GM19240 (cell line): ENCODE results near the gene SPRR2F.
"Not testable (repeated sequence)": the region's sequence is repeated elsewhere in the genome, so short reads cannot be mapped to it uniquely, and the experiment has no call there.

Source experiments
- DNase-seq: peaks from one replicate; pipeline ENCODE4 v3.0.0; 2011; ENCODE audit warnings: low spot score; ENCODE audit not compliant: insufficient read length

The SPRR2F gene, protein sequence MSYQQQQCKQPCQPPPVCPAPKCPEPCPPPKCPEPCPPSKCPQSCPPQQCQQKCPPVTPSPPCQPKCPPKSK

DNA sequence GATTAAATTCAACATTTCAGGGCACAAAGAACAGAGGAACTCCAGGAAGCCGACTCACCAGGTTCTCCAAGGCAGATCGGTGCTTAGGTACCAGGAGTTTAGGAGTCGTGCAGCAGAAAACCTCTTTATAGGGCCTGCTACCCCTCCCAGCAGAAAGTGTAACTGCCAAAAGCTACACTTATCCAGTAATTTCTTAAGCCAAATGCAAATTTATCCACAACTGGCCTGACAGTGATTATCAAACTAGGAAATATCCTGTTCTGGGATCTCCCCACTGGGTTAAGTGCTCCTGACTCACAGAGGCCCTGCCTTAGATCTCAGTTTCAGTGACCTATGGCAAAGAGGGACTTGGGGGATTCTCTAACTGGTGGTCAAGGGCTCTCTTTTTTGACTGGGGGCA is at the start of gene SPRR2F:
TSS of gene SPRR2F (minus strand) at position 101 of the 400 bp plus-strand sequence. CDS start 783 bp downstream, outside the sequence.
- DNase-seq: no peak

DNA sequence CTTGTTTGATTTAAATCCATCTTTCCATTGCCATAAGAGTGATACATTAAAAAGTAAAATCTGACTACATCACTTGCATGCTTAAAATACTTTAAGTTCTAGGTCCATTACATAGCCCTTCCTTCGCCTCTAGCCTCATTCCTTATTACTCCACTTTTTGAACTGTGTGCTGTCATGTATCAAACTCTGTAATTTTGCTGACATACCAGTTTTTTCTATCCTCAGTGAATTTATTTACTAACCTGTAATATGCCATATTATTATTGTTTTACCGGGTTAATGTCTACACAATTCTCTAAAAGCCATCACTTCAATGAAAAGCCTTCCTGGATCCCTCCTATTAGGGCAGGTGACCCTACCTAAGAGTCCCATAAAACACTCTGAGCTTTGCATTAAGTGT is 42.2 kb upstream of the SPRR2F start:
- no peak for DNase-seq

DNA sequence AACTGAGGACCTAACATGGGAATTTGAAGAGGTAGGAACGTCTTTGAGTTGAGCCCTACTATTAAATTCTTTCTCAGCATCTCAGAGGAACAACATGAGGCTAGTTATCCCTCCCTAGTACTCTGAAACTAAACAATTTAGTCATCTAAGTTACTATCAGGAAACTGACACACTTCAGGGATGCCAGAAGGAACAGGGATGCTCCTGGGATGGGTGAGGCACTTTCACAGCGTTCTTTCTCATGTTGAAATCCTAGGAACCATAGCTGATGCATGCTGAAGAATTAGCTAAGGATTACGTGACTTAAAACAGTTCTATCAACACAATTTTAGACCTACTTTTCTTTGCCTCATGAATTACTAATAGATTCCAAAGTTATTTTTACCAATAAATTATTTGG is 39.2 kb upstream of the SPRR2F start:
- DNase-seq: no peak

DNA sequence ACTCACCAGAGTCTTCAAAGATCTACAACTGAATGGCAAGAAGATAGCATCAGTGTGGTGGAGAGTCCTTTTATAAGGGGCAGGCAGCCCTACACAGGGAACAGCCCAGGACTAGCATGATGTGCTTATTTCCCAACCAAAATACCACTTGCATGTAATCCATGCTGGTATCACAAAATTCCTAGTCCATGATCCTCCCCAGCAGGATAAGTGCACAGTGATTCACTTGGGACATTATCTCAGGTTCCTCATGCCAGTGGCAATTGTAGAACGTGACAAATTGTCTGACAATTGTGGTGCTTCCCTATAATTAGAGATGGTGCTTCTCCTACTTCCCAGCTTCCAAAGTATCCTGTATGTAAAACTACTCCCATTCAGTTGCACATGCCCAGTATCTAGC is 37.5 kb upstream of the SPRR2F start, which contains the start of gene SPRR2G:
TSS of gene SPRR2G (minus strand) at position 45 of the 400 bp plus-strand sequence. CDS start 780 bp downstream, outside the sequence.
- DNase-seq: no peak

DNA sequence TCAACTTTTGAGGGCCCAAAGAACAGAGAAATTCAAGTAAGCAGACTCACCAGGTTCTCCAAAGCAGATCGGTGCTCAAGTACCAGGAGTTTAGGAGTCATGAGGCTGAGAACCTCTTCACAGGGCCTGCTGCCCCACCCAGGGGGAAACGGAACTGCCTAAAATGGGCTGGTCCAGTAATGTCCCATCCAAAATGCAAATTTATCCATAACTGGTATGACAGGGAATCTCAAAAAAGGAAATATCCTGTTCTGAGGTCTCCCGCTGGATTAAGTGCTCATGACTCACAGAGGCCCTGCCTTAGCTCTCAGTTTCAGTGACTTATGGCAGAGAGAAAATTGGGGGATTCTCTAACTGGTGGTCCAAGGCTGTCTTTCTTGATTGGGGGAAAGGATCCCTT is 28.1 kb upstream of the SPRR2F start:
- no peak for DNase-seq

DNA sequence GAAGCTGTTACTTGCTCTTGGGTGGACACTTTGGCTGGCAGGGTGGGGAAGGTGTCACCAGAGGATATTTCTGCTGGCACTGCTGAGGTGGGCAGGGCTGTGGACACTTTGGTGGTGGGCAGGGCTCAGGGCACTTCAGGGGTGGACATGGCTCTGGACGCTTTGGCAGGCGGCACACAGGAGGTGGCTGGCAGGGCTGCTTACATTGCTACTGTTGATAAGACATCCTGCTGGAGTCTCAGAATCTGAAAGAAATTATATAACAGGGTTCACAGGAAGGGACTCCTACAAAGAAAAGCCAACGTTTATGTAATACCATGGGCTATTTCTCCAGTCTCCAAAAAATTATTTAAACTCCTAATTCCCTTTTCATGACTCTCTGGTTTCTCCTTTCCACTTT is 27.2 kb upstream of the SPRR2F start:
- DNase-seq: no peak

DNA sequence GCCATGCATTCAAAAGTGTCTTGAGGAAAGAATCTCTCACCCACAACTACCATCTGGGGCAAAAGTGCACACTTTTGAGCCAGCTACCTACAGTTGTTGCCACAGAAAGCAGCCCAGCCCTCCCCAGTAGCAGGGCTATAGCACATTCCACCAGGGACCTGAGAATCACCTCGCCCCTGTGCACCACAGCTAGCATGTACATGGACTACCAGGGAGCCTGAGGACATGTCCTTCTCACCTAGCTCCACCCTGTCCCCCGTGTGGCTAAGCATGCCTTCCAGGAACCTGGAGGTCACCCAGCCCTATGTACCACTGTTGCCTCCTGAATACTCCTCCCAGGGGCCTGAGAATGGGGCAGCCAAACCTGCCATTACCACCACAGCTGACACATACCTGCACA is 20.4 kb upstream of the SPRR2F start:
- no peak for DNase-seq

DNA sequence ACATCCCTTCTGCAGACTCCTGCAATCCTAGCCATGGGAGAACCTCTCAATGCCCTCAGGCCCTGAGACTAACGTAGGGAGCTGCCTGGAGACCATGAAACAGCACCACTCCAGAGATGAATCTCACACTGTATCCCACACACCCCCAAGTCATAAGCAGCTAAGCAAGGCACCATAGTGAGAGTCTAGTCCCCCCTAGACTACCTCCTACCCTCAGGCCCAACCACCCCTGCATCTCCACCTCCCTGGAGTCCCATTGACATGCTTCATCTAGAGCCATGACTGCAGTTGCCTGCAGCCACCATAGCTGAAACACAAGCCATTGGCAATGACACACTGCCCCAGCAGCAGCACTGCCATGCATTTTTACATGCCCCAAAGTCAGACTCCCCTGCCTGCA is 20.0 kb upstream of the SPRR2F start:
- no peak for DNase-seq

DNA sequence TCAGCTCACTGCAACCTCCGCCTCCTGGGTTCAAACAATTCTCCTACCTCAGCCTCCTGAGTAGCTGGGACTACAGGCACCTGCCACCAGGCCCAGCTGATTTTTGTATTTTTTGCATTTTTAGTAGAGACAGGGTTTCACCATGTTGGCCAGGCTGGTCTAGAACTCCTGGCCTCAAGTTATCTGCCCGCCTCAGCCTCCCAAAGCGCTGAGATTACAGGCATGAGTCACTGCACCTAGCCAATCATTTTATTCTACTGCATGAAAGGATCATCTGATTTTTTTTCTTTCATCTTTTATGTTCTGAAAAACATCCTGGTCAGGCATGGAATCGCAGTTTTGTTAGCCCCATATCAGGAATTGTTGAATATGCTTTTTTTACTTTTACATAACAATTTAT is 15.4 kb upstream of the SPRR2F start:
- not testable (repeated sequence) for DNase-seq

DNA sequence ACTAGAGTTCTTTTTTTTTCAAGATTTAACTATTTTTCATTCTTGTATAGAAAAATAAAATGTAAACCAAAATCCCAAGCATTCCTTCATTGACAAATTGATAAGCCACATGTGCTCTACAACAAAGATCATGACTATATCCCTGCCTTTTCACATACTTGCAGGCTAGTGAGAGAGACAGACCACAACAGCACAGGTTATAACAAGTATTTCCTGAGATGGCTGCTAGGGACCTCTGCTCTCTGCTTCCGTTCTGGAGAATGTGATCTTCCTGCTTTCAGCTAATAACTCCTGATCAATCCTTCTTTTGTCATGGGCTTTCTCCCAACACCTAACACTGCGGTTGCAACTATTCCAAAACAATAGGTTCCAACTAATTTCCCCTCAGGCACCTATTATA is 14.0 kb upstream of the SPRR2F start:
- DNase-seq: no peak

DNA sequence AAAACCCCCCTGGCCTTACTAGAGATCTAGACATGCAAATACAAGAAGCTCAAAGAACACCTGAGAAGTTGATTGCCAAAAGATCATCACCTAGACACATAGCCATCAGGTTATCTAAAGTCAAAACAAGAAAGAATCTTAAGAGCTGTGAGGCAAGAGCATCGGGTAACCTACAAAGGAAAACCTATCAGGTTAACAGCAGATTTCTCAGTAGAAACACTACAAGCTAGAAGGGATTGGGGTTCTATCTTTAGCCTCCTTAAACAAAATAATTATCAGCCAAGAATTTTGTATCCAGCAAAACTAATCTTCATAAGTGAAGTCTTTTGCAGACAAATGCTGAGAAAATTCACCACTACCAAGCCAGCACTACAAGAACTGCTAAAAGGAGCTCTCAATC is 12.2 kb upstream of the SPRR2F start:
- DNase-seq: no peak

DNA sequence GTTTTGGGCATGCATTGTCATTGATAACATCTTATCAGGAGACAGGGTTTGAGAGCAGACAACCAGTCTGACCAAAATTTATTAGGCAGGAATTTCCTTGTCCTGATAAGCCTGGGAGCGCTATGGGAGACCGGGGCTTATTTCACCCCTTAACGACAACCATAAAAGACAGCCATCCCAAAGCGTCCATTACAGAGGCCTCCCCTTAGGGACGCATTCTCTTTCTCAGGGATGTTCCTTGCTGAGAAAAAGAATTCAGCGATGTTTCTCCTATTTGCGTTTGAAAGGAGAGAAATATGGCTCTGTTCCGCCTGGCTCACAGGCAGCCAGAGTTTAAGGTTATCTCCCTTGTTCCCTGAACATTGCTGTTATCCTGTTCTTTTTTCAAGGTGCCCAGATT is 10.5 kb upstream of the SPRR2F start:
- not testable (repeated sequence) for DNase-seq

DNA sequence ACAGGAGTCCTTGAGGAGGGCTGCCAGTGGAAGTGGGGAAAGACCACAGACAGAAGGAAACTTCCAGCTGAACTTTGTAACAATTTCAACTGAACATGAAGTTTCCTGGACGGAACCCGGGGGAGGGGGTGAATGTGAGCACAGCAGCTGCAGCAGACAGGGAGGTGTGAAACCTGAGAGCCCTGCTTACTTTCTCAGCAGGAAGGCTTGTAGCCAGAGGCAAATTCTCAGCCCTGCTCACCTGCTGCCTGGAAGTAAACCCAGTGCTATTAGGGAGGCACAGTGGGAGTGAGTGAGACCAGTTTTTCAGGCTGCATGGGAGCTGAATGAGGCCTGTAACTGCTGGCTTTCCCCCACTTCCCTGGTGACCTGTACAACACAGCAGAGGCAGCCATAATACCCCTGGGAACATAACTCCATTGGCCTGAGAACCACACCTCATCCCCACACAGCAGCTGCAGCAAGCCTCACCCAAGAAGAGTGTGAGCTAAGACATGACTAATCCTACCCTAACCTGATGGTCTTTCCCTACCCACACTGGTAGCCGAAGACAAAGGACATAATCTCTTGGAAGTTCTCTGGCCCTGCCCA is 9.6 kb upstream of the SPRR2F start:
- no peak for DNase-seq

DNA sequence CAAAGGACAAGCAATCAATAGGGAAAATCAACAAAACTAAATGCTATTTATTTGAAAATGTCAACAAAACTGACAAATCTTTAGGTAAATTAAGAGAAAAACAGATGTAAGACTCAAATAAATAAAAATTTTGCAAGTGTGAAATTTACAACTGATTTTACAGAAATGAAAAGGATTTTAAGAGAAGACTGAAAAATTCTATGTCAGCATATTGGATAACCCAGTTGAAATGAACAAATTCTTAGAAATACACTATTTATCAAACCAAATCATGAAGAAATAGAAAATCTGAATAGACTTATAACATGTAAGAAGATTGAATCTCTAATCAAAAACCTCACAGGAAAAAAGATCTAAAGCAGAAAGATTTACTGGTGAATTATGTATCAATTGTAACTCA is 7.6 kb upstream of the SPRR2F start:
- DNase-seq: no peak

DNA sequence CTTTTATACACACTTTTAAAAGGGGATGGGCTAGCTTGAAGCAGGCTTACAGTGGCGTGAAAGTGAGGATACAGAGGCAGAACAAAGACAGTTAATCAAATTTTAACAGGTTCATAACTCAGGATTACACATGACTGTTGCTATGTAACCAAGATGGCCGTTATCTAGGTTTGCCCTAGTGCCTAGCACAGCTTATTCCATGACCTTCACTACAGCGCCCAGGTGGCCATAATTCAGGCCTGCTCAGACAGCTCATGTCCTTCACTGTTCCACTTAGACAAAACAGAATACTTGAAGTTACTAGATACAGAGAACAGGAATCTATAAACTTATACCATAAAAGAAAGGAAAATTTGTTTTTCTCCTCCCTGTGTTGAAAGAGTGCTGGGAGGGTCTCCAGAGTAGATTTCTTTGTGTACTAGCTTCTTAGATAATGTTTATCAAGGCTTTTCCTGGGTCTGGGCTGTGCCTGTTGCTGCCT is 6.2 kb upstream of the SPRR2F start:
- DNase-seq: no peak

DNA sequence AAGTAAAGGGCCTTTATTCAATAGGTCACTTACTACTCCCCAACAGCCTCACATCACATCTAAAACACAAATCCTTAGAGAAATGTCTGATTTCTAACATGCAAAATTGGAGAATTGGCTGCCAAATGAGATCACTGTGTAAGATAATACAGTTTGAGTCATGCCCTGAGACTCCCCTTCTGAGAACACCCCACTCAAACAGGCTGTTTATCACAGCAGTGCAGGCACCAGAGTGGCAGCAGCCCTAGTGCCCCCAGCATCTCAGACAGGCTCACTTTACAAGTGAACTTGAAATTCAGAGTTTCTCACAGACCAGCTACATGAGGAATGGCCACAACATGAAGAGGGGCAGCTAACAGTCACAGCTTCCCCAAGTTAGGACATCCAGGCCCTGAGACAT is 1.9 kb upstream of the SPRR2F start:
- DNase-seq: not testable (repeated sequence)

DNA sequence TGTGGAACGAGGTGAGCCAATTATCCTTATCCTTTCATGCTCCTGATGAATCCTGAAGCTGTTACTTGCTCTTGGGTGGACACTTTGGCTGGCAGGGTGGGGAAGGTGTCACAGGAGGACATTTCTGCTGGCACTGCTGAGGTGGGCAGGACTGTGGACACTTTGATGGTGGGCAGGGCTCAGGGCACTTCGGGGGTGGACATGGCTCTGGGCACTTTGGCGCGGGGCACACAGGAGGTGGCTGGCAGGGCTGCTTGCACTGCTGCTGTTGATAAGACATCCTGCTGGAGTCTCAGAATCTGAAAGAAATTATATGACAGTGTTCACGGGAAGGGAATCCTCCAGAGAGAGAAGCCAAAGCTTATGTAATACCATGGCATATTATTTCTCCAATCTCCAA is 862 bp downstream of the SPRR2F start:
- not testable (repeated sequence) for DNase-seq

DNA sequence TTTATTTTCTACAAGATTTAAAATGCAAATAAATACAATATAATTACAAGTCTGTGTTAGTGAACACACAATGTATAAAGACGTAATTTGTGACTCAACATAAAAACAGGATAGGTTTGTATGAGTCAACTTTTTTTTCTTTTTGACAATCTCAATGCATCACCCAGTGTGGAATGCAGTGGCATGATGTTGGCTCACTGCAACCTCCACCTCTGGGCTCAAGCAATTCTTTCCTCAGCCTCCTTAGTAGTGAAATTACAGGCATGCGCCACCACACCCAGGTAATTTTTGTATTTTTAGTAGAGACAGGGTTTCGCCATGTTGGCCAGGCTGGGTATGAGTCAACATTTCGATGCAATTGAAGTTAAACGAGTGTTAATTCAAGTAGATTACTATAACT is 13.1 kb downstream of the SPRR2F start:
- no peak for DNase-seq

DNA sequence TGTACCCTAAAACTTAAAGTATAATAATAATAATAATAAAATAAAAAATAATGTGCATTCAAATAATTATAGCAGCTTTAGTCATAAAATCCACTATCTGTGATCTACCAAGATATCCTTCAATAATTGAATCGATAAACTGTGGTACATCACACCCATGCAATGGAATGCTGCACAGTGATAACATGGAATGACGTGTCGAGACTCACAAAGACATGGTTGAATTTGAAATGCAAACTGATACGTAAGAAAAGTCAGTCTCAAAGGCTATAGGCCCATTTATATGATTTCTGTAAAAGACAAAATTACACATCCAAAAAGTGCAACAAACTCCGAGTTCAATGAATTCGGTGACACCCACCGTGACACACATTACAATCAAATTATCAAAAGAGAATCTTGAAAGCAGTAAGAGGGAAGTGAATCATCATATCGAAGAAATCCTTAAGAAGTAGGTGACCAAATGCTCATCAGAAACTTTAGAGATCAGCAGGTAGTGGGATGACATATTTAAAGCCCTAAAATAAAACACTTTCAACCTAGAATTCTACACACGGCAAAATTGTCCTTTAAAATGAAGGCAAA is 13.8 kb downstream of the SPRR2F start:
- DNase-seq: no peak

DNA sequence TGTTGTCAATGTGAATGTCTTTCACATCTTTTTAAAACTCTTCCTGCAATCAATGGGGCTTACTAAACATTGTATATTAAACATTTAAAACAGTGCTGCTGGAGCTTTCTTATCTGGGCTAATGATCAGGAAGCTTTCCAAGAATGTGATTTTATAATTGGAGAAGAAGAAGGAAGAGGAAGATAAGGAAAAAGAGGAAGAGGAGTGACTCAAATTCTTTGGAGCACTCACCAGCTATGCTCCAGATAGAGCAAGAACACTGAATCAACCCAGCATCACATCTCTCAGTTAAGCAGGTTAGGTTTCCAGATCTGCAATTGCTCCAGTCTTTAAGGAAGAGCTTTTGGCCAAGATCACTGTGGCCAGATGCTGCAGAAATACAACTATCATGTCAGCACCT is 17.6 kb downstream of the SPRR2F start:
- DNase-seq: no peak

DNA sequence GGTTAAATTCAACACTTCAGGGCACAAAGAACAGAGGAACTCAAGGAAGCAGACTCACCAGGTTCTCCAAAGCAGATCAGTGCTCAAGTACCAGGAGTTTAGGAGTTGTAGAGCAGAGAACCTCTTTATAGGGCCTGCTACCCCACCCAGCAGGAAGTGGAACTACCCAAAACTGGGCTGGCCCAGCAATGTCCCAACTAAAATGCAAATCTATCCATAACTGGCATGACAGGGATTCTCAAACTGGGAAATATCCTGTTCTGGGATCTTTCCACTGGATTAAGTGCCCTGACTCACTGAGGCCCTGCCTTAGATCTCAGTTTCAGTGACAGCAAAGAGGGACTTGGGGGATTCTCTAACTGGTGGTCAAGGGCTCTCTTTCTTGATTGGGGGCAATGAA is 18.9 kb downstream of the SPRR2F start, which contains the start of gene SPRR2E:
TSS of gene SPRR2E (minus strand) at position 101 of the 400 bp plus-strand sequence. CDS start 775 bp downstream, outside the sequence.
- DNase-seq: no peak

DNA sequence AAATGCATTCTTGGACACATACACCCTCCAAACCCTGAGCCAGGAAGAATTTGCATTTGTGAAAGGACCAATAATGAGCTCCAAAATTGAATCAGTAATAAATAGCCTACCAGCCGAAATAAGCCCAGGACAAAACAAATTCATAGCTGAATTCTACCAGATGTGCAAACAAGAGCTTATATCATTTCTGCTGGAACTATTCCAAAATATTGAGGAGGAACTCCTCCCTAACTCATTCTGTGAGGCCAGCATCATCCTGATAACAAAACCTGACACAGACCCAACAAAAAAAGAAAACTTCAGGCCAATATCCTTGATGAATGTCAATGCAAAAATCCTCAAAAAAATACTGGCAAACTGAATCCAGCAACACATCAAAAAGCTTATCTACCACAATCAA is 25.7 kb downstream of the SPRR2F start:
- no peak for DNase-seq

DNA sequence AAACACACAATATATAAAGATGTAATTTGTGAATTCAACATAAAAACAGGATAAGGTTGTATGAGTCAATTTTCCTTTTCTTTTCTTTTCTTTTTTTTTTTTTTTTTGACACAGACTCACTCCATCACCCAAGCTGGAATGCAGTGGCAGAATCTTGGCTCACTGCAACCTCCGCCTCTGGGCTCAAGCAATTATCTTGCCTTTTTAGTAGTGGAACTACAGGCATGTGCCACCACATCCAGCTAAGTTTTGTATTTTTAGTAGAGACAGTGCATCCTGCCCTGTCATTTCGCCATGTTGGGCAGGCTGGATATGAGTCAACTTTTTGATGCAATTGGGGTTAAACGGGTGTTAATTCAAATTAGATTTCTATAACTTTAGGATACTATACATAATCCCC is 31.6 kb downstream of the SPRR2F start:
- no peak for DNase-seq
